ENCODE measurements around the gene ELOVL4.
A peak's percentile ranks its signal among the peaks of the same experiment; 100 is the strongest.

The ELOVL4 gene

GRCh38 chr6:79911992-79912391 lies 35.4 kb downstream of the ELOVL4 start:
- no peak for DNase-seq

GRCh38 chr6:79909517-79909916 lies 37.8 kb downstream of the ELOVL4 start:
- no peak for DNase-seq

- DNase-seq: no peak
These were observed 45.3 kb downstream of the ELOVL4 start for GRCh38 chr6:79902046-79902445.

GRCh38 chr6:79898076-79898475 lies 49.3 kb downstream of the ELOVL4 start:
- DNase-seq: no peak

- no peak for DNase-seq
These were observed 51.3 kb downstream of the ELOVL4 start for GRCh38 chr6:79896075-79896449.

GRCh38 chr6:79895382-79896074 lies 51.8 kb downstream of the ELOVL4 start:
- DNase-seq: no peak

GRCh38 chr6:79894939-79895338 lies 52.4 kb downstream of the ELOVL4 start:
- no peak for DNase-seq

- no peak for DNase-seq
These were observed 58.8 kb downstream of the ELOVL4 start for GRCh38 chr6:79888587-79888986.

- DNase-seq: no peak
These were observed 69.1 kb downstream of the ELOVL4 start for GRCh38 chr6:79878142-79878748.

- DNase-seq: no peak
These were observed 72.7 kb downstream of the ELOVL4 start for GRCh38 chr6:79874531-79875134.

GRCh38 chr6:79872986-79873385 lies 74.4 kb downstream of the ELOVL4 start:
- no peak for DNase-seq

- no peak for DNase-seq
These were observed 75.0 kb downstream of the ELOVL4 start for GRCh38 chr6:79872303-79872702.

GRCh38 chr6:79869600-79870084 lies 77.7 kb downstream of the ELOVL4 start:
- peak; percentile 92 for DNase-seq

- no peak for DNase-seq
These were observed 78.2 kb downstream of the ELOVL4 start for GRCh38 chr6:79869184-79869583.

GRCh38 chr6:79868098-79868722 lies 79.1 kb downstream of the ELOVL4 start:
- peak; percentile 69 for DNase-seq
